ENCODE results near the gene SAFB. TPM values are rescaled to one million over a fixed set of nuclear protein-coding genes. Genes with fewer than 3 reads are reported as not detected.

Gene SAFB
- total RNA-seq, 6 experiments from 2014 or later, result 31.2 to 45.7 (median 32.8) TPM

DNA sequence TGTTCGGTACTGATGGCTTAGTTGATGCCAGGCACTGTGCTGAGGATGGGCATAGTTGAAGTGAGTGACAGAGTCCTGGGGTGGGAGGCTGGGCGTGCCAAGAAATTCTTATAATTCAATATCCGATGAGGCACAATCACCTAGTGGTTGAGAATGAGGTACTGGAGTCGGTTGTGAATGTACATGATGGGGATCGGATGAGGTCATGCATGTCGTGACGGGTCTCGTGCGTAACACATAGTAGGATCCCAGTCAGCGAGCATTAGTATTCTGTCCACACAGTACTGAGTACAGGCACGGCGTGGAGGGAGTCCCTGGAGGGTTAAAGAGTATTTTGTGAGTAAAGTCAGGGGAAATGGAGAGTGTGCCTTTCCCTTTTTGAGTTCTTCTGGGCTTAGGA is 2.8 kb downstream of the SAFB start:
- peaks cover 0 to 57% (median 19%) of the 10 kb centered on the region in 4 donors for H3K4me1 ChIP-seq
- intact Hi-C loops (cut with DNase I), result loop anchor here in 1 of 2 donors (5.0 kb wide), 1 partner anchor 47 kb away; no protein-coding TSS in a partner anchor
- TF ChIP-seq, protein P1, sequence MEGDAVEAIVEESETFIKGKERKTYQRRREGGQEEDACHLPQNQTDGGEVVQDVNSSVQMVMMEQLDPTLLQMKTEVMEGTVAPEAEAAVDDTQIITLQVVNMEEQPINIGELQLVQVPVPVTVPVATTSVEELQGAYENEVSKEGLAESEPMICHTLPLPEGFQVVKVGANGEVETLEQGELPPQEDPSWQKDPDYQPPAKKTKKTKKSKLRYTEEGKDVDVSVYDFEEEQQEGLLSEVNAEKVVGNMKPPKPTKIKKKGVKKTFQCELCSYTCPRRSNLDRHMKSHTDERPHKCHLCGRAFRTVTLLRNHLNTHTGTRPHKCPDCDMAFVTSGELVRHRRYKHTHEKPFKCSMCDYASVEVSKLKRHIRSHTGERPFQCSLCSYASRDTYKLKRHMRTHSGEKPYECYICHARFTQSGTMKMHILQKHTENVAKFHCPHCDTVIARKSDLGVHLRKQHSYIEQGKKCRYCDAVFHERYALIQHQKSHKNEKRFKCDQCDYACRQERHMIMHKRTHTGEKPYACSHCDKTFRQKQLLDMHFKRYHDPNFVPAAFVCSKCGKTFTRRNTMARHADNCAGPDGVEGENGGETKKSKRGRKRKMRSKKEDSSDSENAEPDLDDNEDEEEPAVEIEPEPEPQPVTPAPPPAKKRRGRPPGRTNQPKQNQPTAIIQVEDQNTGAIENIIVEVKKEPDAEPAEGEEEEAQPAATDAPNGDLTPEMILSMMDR (IDR thresholded peaks at IDR 0.05), result no peak

DNA sequence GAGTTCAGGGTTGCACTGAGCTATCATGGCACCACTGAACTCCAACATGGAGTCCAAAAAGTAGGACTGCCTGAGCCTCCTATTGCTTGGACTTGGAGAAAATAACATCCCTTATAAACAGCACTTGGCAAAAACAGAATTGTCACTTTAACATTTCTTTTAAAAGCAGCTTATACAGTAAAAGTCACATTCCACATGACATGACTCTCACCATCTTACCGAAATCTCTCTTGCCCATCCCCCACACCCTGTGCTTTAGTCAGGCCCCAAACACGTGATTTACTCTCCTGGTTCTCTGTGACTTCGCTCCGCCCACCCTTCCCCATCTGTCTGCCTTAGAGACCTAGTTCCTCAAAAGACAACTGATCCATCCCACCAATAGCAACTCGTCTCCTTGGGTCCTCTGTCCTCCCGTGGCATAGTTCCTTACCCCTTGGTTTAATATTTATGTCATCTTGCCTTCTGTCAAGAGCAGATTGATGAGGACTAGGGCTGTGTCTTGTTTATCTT is 4.6 kb downstream of the SAFB start:
- intact Hi-C loops (cut with DNase I), result loop anchor here in 1 of 2 donors (5.0 kb wide), 1 partner anchor 45 kb away; no protein-coding TSS in a partner anchor
- H3K27ac ChIP-seq, result no peak overlapping the region
- no peak for ATAC-seq
- 46% methylated on average over 6 of the region's 6 CpGs for WGBS (ENCODE audit: insufficient coverage, low coverage, low lambda C conversion rate, missing lambda C conversion rate)
- no peak overlapping the region for H3K4me3 ChIP-seq
- no peaks in the 10 kb centered on the region for H3K27me3 ChIP-seq
- H3K9me3 ChIP-seq, result no peaks in the 10 kb centered on the region
- H3K4me1 ChIP-seq, result peaks cover 0 to 65% (median 23%) of the 10 kb centered on the region in 4 donors
- DNase-seq, result peak in 1 of 3 donors; percentile 55
- TF ChIP-seq, protein P1 (IDR thresholded peaks at IDR 0.05), result no peak
- TF ChIP-seq POLR2A (IDR thresholded peaks at IDR 0.05), result no peak
- H3K36me3 ChIP-seq, result peaks cover 0 to 42% (median 15%) of the 10 kb centered on the region in 4 donors

More for the DNA sequence above, 2.8 kb downstream of the SAFB start:
- Histone ChIP-seq H3K27ac (no peak overlapping the region), H3K36me3 (peaks cover 0 to 42% (median 16%) of the 10 kb centered on the region in 4 donors), H3K27me3 (no peaks in the 10 kb centered on the region), H3K4me3 (no peak overlapping the region), H3K9me3 (no peaks in the 10 kb centered on the region)
- 72% methylated on average over 10 of the region's 12 CpGs for WGBS (ENCODE audit: insufficient coverage, low coverage, low lambda C conversion rate, missing lambda C conversion rate)
- ATAC-seq, result no peak
- no peak for DNase-seq

DNA sequence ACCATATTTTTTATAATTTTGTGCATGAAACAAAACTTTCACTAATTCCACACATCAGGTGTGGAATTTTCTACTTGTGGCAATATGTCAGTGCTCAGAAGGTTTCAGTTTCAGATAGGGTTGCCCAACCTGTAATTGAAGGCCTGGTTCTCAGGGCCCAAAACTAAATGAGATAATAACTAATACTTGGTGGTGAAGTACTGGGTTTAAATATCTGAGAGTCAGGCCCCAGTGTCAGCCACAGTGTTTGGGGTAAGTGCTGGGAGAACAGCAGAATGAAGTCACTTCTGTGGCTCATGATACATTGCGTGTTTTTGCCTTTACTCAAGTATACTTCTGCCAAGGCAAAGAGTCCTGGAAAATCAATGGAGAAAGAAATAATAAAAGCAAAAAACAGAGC is 5.6 kb downstream of the SAFB start:
- intact Hi-C loops (cut with DNase I), result loop anchor here in 1 of 2 donors (5.0 kb wide), 1 partner anchor 44 kb away; no protein-coding TSS in a partner anchor
- Histone ChIP-seq H3K36me3 (peaks cover 0 to 42% (median 15%) of the 10 kb centered on the region in 4 donors), H3K4me1 (peaks cover 0 to 75% (median 25%) of the 10 kb centered on the region in 4 donors), H3K4me3 (no peak overlapping the region), H3K27me3 (no peaks in the 10 kb centered on the region), H3K9me3 (no peaks in the 10 kb centered on the region), H3K27ac (peak overlapping the region in 1 of 3 donors; percentile 11)
- DNase-seq (no peak), ATAC-seq (peak in 1 of 4 donors; percentile 3)
- WGBS (ENCODE audit: insufficient coverage, low coverage, low lambda C conversion rate, missing lambda C conversion rate), result 21% methylated on average over 1 of the region's 1 CpG
- TF ChIP-seq POLR2A (IDR thresholded peaks at IDR 0.05), result no peak
- TF ChIP-seq, protein P1 (IDR thresholded peaks at IDR 0.05), result no peak

DNA sequence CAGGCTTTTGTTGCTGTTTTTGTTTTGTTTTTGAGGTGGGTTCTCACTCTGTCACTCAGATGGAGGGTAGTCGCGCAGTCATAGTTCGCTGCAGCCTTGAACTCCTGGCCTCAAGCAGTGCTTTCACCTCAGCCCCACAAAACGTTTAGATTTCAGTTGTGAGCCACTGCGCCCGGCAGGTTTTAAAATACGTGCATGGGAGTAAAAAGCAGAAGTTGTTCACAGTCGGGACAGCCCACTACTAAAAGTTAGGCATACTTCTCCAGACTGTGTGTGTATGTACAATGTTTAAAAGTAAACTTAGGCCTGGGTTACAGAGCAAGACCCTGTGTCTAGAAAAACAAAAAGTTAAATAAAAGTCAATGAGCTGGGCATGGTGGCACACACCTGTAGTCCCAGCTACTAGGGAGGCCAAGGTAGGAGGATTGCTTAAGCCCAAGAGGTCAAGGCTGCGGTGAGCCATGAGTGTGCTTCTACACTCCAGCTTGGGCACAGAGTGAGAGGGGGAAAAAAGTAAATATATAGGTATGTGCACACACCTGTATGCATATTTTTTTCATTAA is 6.1 kb downstream of the SAFB start:
- TF ChIP-seq, protein P1 (IDR thresholded peaks at IDR 0.05), result no peak
- TF ChIP-seq POLR2A (IDR thresholded peaks at IDR 0.05), result no peak
- DNase-seq, result no peak
- no peak for ATAC-seq
- Histone ChIP-seq H3K27ac (peak overlapping the region in 1 of 3 donors; percentile 18), H3K36me3 (peaks cover 0 to 42% (median 15%) of the 10 kb centered on the region in 4 donors), H3K27me3 (no peaks in the 10 kb centered on the region), H3K4me3 (no peak overlapping the region), H3K9me3 (no peaks in the 10 kb centered on the region), H3K4me1 (peaks cover 0 to 80% (median 25%) of the 10 kb centered on the region in 4 donors)
- 71% methylated on average over 9 of the region's 9 CpGs for WGBS (ENCODE audit: insufficient coverage, low coverage, low lambda C conversion rate, missing lambda C conversion rate)
- intact Hi-C loops (cut with DNase I), result loop anchor here in 1 of 2 donors (5.0 kb wide), 1 partner anchor 43 kb away; no protein-coding TSS in a partner anchor
